Body of pancreas (tissue), 4 donors: ENCODE results near the gene TRMU. TPM values are rescaled to one million over a fixed set of nuclear protein-coding genes. Genes with fewer than 3 reads are reported as not detected.

Source experiments
- ATAC-seq: fragments of 150-250 bp; one replicate; pipeline ENCODE4 v1.9.1; 2016
- DNase-seq, 4 donors: peaks; one replicate each; pipeline ENCODE4 v3.0.0-alpha.2; 2019
- H3K27ac ChIP-seq, 4 donors: fragments of 200-600 bp; sonication (generic); 1 replicate in 3 of 4; 2 replicates in 1 of 4; pipeline versions ENCODE4 v1.5.1 to v1.6.1; 2016 to 2019; ENCODE audit warnings: mild to moderate bottlenecking in 1 of 4, mixed read lengths in 1 of 4, moderate library complexity in 1 of 4
- H3K27me3 ChIP-seq, 2 donors: fragments of 200-600 bp; sonication (generic); one replicate each; pipeline ENCODE4 v1.6.0; 2016; ENCODE audit warnings: mild to moderate bottlenecking in 1 of 2
- H3K36me3 ChIP-seq, 2 donors: fragments of 200-600 bp; sonication (generic); replicated peaks in 1 of 2; 2 replicates each; pipeline ENCODE4 v1.5.1; 2016; ENCODE audit warnings: low read depth in 2 of 2; ENCODE audit not compliant: insufficient read depth in 1 of 2
- H3K4me1 ChIP-seq: fragments of 200-600 bp; sonication (generic); one replicate; pipeline ENCODE4 v1.6.0; 2016
- H3K4me3 ChIP-seq, 2 donors: fragments of 200-600 bp; sonication (generic); 1 replicate in 1 of 2; 2 replicates in 1 of 2; pipeline ENCODE4 v1.5.1; 2016 to 2019
- H3K9me3 ChIP-seq, 3 donors: fragments of 200-600 bp; sonication (generic); 1 replicate in 2 of 3; 2 replicates in 1 of 3; pipeline ENCODE4 v1.5.1; 2016
- CTCF ChIP-seq, 7 experiments: fragments of 450-650 bp in 4 of 7; fragments of 200-600 bp in 3 of 7; sonication (generic) in 3 of 7; IDR thresholded peaks; one replicate each; pipeline ENCODE4 v1.5.1; 2016 to 2019; ENCODE audit warnings: antibody characterized with exemption in 7 of 7
- POLR2A ChIP-seq, 3 donors: fragments of 450-650 bp; IDR thresholded peaks; one replicate each; pipeline ENCODE4 v1.6.1; 2016; ENCODE audit warnings: antibody characterized with exemption in 3 of 3, mild to moderate bottlenecking in 2 of 3
- WGBS, 2 donors: methylation state at CpG; one replicate each; pipeline ENCODE4 v1.1.5; 2017; 5-methylcytosine and 5-hydroxymethylcytosine counted together
- intact Hi-C: fragments of 100-400 bp; cut with DNase I; formaldehyde crosslinking; loops from one replicate; pipeline ENCODE4 v1.15.1; 2023
- total RNA-seq, 2 donors: library from RNA; depleted of rRNA; stranded (reverse); fragments of >200 nt; gene quantifications; one replicate each; pipeline ENCODE4 v1.1.0, GENCODE V29; 2016

TRMU gene
- total RNA-seq, 2 donors from 2014 or later: 34.2 to 43.5 TPM

- peaks cover 17% of the 10 kb centered on the region for H3K4me1 ChIP-seq
- peaks cover 0 to 14% of the 10 kb centered on the region in 2 donors for H3K36me3 ChIP-seq
- ATAC-seq (no peak), DNase-seq (no peak)
- no peaks in the 10 kb centered on the region for H3K9me3 ChIP-seq
- 85% methylated on average over 7 of the region's 7 CpGs; no CpG with 5 or more reads in 1 of the 2 donors for WGBS, 2 donors
- H3K4me3 ChIP-seq: no peak overlapping the region
- H3K27ac ChIP-seq: peak overlapping the region in 1 of 4 donors; percentile 28
- H3K27me3 ChIP-seq: no peaks in the 10 kb centered on the region
- intact Hi-C loops: no loop called here
- TF ChIP-seq CTCF (IDR thresholded peaks at IDR 0.05): no peak
- TF ChIP-seq POLR2A (IDR thresholded peaks at IDR 0.05): no peak
Observed at GRCh38 chr22:46288846-46289243, 46.7 kb upstream of the TRMU start.

- 90% methylated on average over 28 of the region's 33 CpGs; no CpG with 5 or more reads in 1 of the 2 donors for WGBS, 2 donors
- no peak for ATAC-seq
- Histone ChIP-seq H3K4me1 (peaks cover 17% of the 10 kb centered on the region), H3K27ac (no peak overlapping the region), H3K27me3 (no peaks in the 10 kb centered on the region), H3K36me3 (peaks cover 0 to 11% of the 10 kb centered on the region in 2 donors), H3K9me3 (no peaks in the 10 kb centered on the region), H3K4me3 (no peak overlapping the region)
- TF ChIP-seq POLR2A (IDR thresholded peaks at IDR 0.05): no peak
- TF ChIP-seq CTCF (IDR thresholded peaks at IDR 0.05): no peak
- intact Hi-C loops: no loop called here
- no peak for DNase-seq
Observed at GRCh38 chr22:46289244-46289891, 46.1 kb upstream of the TRMU start.

- ATAC-seq: no peak
- intact Hi-C loops: no loop called here
- DNase-seq: no peak
- no peak overlapping the region for H3K27ac ChIP-seq
- TF ChIP-seq CTCF (IDR thresholded peaks at IDR 0.05): no peak
- no peak for TF ChIP-seq POLR2A (IDR thresholded peaks at IDR 0.05)
- H3K27me3 ChIP-seq: no peaks in the 10 kb centered on the region
- H3K4me3 ChIP-seq: no peak overlapping the region
- H3K4me1 ChIP-seq: peaks cover 17% of the 10 kb centered on the region
- 87 to 91% methylated on average over 14 to 16 of the region's 17 CpGs for WGBS, 2 donors
- H3K9me3 ChIP-seq: no peaks in the 10 kb centered on the region
- peaks cover 0 to 5% of the 10 kb centered on the region in 2 donors for H3K36me3 ChIP-seq
Observed at GRCh38 chr22:46290121-46290842, 45.2 kb upstream of the TRMU start.

- peaks cover 23% of the 10 kb centered on the region for H3K4me1 ChIP-seq
- DNase-seq (no peak), ATAC-seq (no peak)
- TF ChIP-seq POLR2A (IDR thresholded peaks at IDR 0.05) (no peak), CTCF (IDR thresholded peaks at IDR 0.05) (no peak)
- intact Hi-C loops: no loop called here
- no peaks in the 10 kb centered on the region for H3K9me3 ChIP-seq
- no peak overlapping the region for H3K4me3 ChIP-seq
- peaks cover 0 to 4% of the 10 kb centered on the region in 2 donors for H3K36me3 ChIP-seq
- H3K27me3 ChIP-seq: no peaks in the 10 kb centered on the region
- 86 to 97% methylated on average over 16 to 22 of the region's 23 CpGs for WGBS, 2 donors
- no peak overlapping the region for H3K27ac ChIP-seq
Observed at GRCh38 chr22:46290843-46291785, 44.4 kb upstream of the TRMU start.
